Thyroid gland (tissue), 4 donors: ENCODE data around the gene MAML3.

ENCODE experiments used
- CTCF ChIP-seq, 6 experiments: fragments of 200-600 bp in 3 of 6; fragments of 450-650 bp in 3 of 6; sonication (generic) in 3 of 6; IDR thresholded peaks; one replicate each; pipeline ENCODE4 v1.5.1; 2016 to 2019; ENCODE audit warnings: antibody characterized with exemption in 6 of 6, mild to moderate bottlenecking in 2 of 6, inconsistent platforms in 1 of 6, moderate library complexity in 1 of 6
- POLR2A ChIP-seq, 2 donors: fragments of 450-650 bp; IDR thresholded peaks; one replicate each; pipeline ENCODE4 v1.6.1; 2017; ENCODE audit warnings: antibody characterized with exemption in 2 of 2, mild to moderate bottlenecking in 2 of 2, moderate library complexity in 1 of 2

- TF ChIP-seq CTCF (IDR thresholded peaks at IDR 0.05) (no peak), POLR2A (IDR thresholded peaks at IDR 0.05) (no peak)
These were observed 100.8 kb downstream of the MAML3 start for GRCh38 chr4:140053185-140053584.
